SK-N-SH (cell line): ENCODE data around the gene HSPBP1. TPM values are rescaled to one million over a fixed set of nuclear protein-coding genes. Genes with fewer than 3 reads are reported as not detected.
A peak's percentile ranks its signal among the peaks of the same experiment; 100 is the strongest.

Source experiments
- CTCF ChIA-PET: fragments of 300-600, 350-600 bp; formaldehyde crosslinking; extraction: SDS; loops from one replicate; lab custom pipeline; 2021; lab: Yijun Ruan, JAX
- POLR2A ChIA-PET: fragments of 350-600 bp; sonication (Branson Sonifier 250); formaldehyde crosslinking; extraction: SDS; loops from one replicate; lab custom pipeline; 2020; ENCODE audit warnings: antibody characterized with exemption, inconsistent platforms; lab: Yijun Ruan, JAX
- DNase-seq: peaks from one replicate; pipeline ENCODE4 v3.0.0; 2012
- H2AFZ ChIP-seq: fragments of 200-600 bp; sonication (generic); 2 replicates; pipeline ENCODE4 v1.8.1; 2016; ENCODE audit warnings: antibody characterized with exemption, mild to moderate bottlenecking, low read depth
- H3F3A ChIP-seq: fragments of 200-600 bp; sonication (generic); replicated peaks from 2 replicates; pipeline ENCODE3; 2016; ENCODE audit warnings: antibody characterized with exemption, mild to moderate bottlenecking; ENCODE audit not compliant: insufficient read depth
- H3K27ac ChIP-seq, 2 experiments: fragments of 200-500 bp in 1 of 2; fragments of 200-600 bp in 1 of 2; sonication (Bioruptor generic) in 1 of 2; sonication (generic), shearing (Covaris generic) in 1 of 2; 2 replicates each; pipeline versions ENCODE4 v1.5.1 to v1.6.1; 2014 to 2016; ENCODE audit warnings: low read depth in 2 of 2, inconsistent platforms in 1 of 2, low read length in 1 of 2, mild to moderate bottlenecking in 1 of 2, mixed read lengths in 1 of 2
- H3K27me3 ChIP-seq: fragments of 200-600 bp; sonication (generic), shearing (Covaris generic); 2 replicates; pipeline ENCODE4 v1.6.1; 2016; ENCODE audit warnings: mixed run types; ENCODE audit not compliant: insufficient read depth
- H3K36me3 ChIP-seq, 2 experiments: fragments of 200-500 bp in 1 of 2; fragments of 200-600 bp in 1 of 2; sonication (Bioruptor generic) in 1 of 2; sonication (generic) in 1 of 2; replicated peaks in 1 of 2; 2 replicates each; pipeline versions ENCODE3 to v1.5.1; 2014 to 2016; ENCODE audit warnings: low read length in 1 of 2, mild to moderate bottlenecking in 1 of 2; ENCODE audit not compliant: insufficient read depth in 2 of 2, control insufficient read depth in 1 of 2
- H3K4me1 ChIP-seq, 2 experiments: fragments of 200-500 bp in 1 of 2; fragments of 200-600 bp in 1 of 2; sonication (Bioruptor generic) in 1 of 2; sonication (generic), shearing (Covaris generic) in 1 of 2; 2 replicates each; pipeline versions ENCODE4 v1.5.1 to v1.6.1; 2014 to 2016; ENCODE audit warnings: low read depth in 1 of 2, low read length in 1 of 2, mixed run types in 1 of 2; ENCODE audit not compliant: insufficient read depth in 2 of 2, control insufficient read depth in 1 of 2
- H3K4me2 ChIP-seq: fragments of 200-600 bp; sonication (generic), shearing (Covaris generic); 2 replicates; pipeline ENCODE4 v1.6.1; 2017; ENCODE audit warnings: mixed run types
- H3K4me3 ChIP-seq, 2 experiments: fragments of 200-500 bp in 1 of 2; fragments of 200-600 bp in 1 of 2; sonication (Bioruptor generic) in 1 of 2; sonication (generic), shearing (Covaris generic) in 1 of 2; 2 replicates each; pipeline versions ENCODE4 v1.5.1 to v1.8.1; 2014 to 2016; ENCODE audit warnings: low read depth in 2 of 2, inconsistent platforms in 1 of 2, low read length in 1 of 2, mild to moderate bottlenecking in 1 of 2, mixed read lengths in 1 of 2, moderate library complexity in 1 of 2
- H3K79me2 ChIP-seq: fragments of 200-600 bp; sonication (generic); 2 replicates; pipeline ENCODE4 v1.8.1; 2017; ENCODE audit warnings: mild to moderate bottlenecking; ENCODE audit not compliant: insufficient read depth
- H3K9ac ChIP-seq: fragments of 200-600 bp; sonication (generic); 2 replicates; pipeline ENCODE4 v1.6.1; 2017; ENCODE audit warnings: mixed run types
- H3K9me2 ChIP-seq: fragments of 200-600 bp; sonication (generic); 2 replicates; pipeline ENCODE4 v1.6.1; 2017; ENCODE audit warnings: mixed run types
- H3K9me3 ChIP-seq: fragments of 200-600 bp; sonication (generic); 2 replicates; pipeline ENCODE4 v1.6.1; 2017; ENCODE audit warnings: mixed run types, mild to moderate bottlenecking, moderate library complexity
- H4K20me1 ChIP-seq: fragments of 200-600 bp; sonication (generic); 2 replicates; pipeline ENCODE4 v1.6.1; 2017; ENCODE audit warnings: mild to moderate bottlenecking, mixed run types; ENCODE audit not compliant: insufficient read depth
- CHD2 ChIP-seq: fragments of 150-350 bp; IDR thresholded peaks from 2 replicates; pipeline ENCODE4 v1.6.1; 2018; ENCODE audit warnings: low read length; ENCODE audit not compliant: partially characterized antibody
- EP300 ChIP-seq, 2 experiments: IDR thresholded peaks; 2 replicates each; pipeline versions ENCODE4 v1.4.0 to v1.6.1; 2012; ENCODE audit warnings: borderline replicate concordance in 1 of 2, low read depth in 1 of 2, low read length in 1 of 2
- FOXJ3 ChIP-seq: sonication (generic); formaldehyde crosslinking; IDR thresholded peaks from 2 replicates; pipeline ENCODE4 v1.5.1; 2020; ENCODE audit warnings: mild to moderate bottlenecking, missing genetic modification reagents
- FOXM1 ChIP-seq: IDR thresholded peaks from 2 replicates; pipeline ENCODE4 v1.4.0; 2012; ENCODE audit warnings: low read depth, mild to moderate bottlenecking
- GATA2 ChIP-seq: sonication (generic); formaldehyde crosslinking; IDR thresholded peaks from 2 replicates; pipeline ENCODE4 v1.5.0; 2020; ENCODE audit warnings: mild to moderate bottlenecking, missing genetic modification reagents
- MEF2A ChIP-seq: IDR thresholded peaks from 2 replicates; pipeline ENCODE4 v1.4.0; 2012; ENCODE audit warnings: low read depth, borderline replicate concordance
- MXI1 ChIP-seq: IDR thresholded peaks from 2 replicates; pipeline ENCODE4 v1.6.1; 2012; ENCODE audit warnings: mild to moderate bottlenecking, low read depth, low read length, improper control_type of control experiment
- NRF1 ChIP-seq: IDR thresholded peaks from 2 replicates; pipeline ENCODE4 v1.6.1; 2012; ENCODE audit warnings: low read depth, mild to moderate bottlenecking, low read length
- POLR2AphosphoS5 ChIP-seq: IDR thresholded peaks from 2 replicates; pipeline ENCODE4 v1.6.1; 2012; ENCODE audit warnings: low read depth, low read length
- RFX5 ChIP-seq: IDR thresholded peaks from 2 replicates; pipeline ENCODE4 v1.6.1; 2012; ENCODE audit warnings: mild to moderate bottlenecking, improper control_type of control experiment, low read length
- RXRA ChIP-seq: IDR thresholded peaks from 2 replicates; pipeline ENCODE4 v1.4.0; 2012; ENCODE audit warnings: low read depth, mild to moderate bottlenecking, borderline replicate concordance
- SMC3 ChIP-seq: IDR thresholded peaks from 2 replicates; pipeline ENCODE4 v1.6.1; 2012; ENCODE audit warnings: low read depth, low read length, improper control_type of control experiment
- TCF12 ChIP-seq: IDR thresholded peaks from 2 replicates; pipeline ENCODE4 v1.4.0; 2012
- YY1 ChIP-seq: IDR thresholded peaks from 2 replicates; pipeline ENCODE4 v1.4.0; 2012; ENCODE audit warnings: low read depth, mild to moderate bottlenecking
- WGBS: methylation state at CpG from one replicate; pipeline ENCODE4 v1.1.6; 2017; ENCODE audit warnings: low lambda C conversion rate; 5-methylcytosine and 5-hydroxymethylcytosine counted together
- polyA plus RNA-seq, 3 experiments: library from polyadenylated mRNA; depleted of rRNA; stranded (reverse); fragments of >200 nt; gene quantifications; 2 replicates each; pipeline ENCODE4 v1.2.3, GENCODE V29; 2012
- TF ChIP-seq, protein P1 (sequence below): fragments of 200-600 bp; sonication (generic); IDR thresholded peaks from 2 replicates; pipeline ENCODE4 v1.6.1; 2017; ENCODE audit warnings: antibody characterized with exemption, mild to moderate bottlenecking, moderate library complexity
- TF ChIP-seq, protein P2 (sequence below): fragments of 150-350 bp; IDR thresholded peaks from 2 replicates; pipeline ENCODE4 v1.6.1; 2016; ENCODE audit warnings: mild to moderate bottlenecking, low read depth, low read length

HSPBP1 gene
- polyA plus RNA-seq, 1 of the 3 experiments (the other 2 are of a cell fraction), result 55.4 TPM

DNA sequence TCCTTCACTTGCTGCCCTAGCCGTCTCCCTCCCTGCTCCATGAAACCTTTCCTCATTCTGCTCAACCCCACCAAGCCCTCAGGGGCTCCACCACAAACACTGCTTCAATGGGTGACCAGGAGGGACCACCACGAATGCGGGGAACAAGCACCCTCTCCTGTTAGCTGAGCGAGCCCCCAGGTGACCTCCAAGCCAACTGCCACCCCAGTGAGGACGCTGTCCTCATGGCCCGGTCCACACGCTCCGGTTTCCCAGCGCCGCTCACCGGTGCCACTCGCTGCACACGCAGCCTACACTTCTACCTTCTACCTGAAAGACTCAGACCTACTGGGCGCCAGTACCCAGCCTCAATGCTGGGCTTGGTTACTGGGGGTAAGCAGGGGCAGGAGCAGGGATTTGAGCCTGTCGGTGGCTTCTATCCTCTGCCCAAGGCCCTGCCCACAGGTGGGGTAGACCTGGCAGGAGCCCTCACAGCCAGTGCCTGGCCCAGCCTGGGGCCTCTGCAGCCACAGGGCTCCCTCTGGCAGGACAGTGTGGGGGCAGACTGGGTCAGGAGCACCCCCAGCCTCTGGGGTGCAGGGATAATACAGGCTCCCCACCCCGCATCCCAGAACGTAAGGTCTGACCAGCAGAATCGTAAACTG lies 50.6 kb downstream of the HSPBP1 start:
- Histone ChIP-seq H3K4me3 (no peak overlapping the region), H3K27ac (peak overlapping the region in 1 of 2 experiments; percentile 78; a peak in 2 of 4 replicates), H3K4me2 (no peak overlapping the region), H3K36me3 (peaks cover 7 to 61% of the 10 kb centered on the region in 2 experiments), H4K20me1 (peaks cover 16% of the 10 kb centered on the region; the same call in 1 of the 2 replicates), H3F3A (no peaks in the 10 kb centered on the region), H3K27me3 (no peaks in the 10 kb centered on the region), H3K4me1 (peaks cover 0 to 38% of the 10 kb centered on the region in 2 experiments; a peak in 1 of 4 replicates), H2AFZ (no peak overlapping the region), H3K9me3 (no peaks in the 10 kb centered on the region), H3K9me2 (no peaks in the 10 kb centered on the region), H3K9ac (no peak overlapping the region), H3K79me2 (no peaks in the 10 kb centered on the region)
- 97% methylated on average over 18 of the region's 18 CpGs for WGBS
- CTCF ChIA-PET, result interaction anchor here (1.0 kb wide), 1 partner anchor 88 kb away, joined by 3 read pairs; no protein-coding TSS in a partner anchor
- TF ChIP-seq MXI1 (no peak), FOXJ3 (CRISPR knock-in tag) (no peak), GATA2 (CRISPR knock-in tag) (no peak), SMC3 (no peak), MEF2A (no peak), NRF1 (no peak), RFX5 (no peak)
- TF ChIP-seq, protein P1, sequence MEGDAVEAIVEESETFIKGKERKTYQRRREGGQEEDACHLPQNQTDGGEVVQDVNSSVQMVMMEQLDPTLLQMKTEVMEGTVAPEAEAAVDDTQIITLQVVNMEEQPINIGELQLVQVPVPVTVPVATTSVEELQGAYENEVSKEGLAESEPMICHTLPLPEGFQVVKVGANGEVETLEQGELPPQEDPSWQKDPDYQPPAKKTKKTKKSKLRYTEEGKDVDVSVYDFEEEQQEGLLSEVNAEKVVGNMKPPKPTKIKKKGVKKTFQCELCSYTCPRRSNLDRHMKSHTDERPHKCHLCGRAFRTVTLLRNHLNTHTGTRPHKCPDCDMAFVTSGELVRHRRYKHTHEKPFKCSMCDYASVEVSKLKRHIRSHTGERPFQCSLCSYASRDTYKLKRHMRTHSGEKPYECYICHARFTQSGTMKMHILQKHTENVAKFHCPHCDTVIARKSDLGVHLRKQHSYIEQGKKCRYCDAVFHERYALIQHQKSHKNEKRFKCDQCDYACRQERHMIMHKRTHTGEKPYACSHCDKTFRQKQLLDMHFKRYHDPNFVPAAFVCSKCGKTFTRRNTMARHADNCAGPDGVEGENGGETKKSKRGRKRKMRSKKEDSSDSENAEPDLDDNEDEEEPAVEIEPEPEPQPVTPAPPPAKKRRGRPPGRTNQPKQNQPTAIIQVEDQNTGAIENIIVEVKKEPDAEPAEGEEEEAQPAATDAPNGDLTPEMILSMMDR, result no peak
- POLR2A ChIA-PET, result no interaction called here
- no peak for DNase-seq

DNA sequence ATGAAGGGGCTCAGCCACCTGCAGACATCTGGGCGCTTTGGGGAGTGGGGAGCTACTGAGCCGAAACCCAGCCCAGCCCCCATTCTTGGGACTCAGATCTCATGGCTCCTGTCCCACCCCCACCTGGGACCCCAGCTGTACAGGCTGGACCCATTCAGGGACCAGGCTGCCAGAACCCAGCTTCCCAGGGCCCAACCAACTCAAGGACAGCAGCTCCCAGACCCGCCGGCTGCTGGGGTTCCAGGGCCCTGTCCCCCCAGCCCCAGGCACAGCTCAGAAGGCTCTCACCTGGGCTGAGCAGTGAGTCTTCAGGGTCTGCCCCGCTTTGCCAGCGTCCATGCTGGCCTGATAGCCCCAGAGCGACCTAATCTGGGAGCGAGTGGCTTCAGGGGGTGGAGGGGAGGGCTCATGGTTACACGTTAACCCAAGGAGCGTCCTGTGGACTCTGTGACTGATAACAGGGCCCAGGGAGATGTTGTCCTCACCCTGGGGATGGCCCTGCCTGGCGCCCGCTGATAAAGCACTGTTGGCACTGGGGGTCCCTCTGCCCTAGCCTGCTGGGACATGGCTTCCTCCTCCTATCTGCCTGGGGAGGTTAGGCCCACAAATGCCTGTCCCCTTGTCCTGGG lies 51.4 kb downstream of the HSPBP1 start, which contains the start of gene TMEM86B:
TSS of gene TMEM86B (minus strand) at position 361 of the 629 bp plus-strand sequence. CDS start at position 339, 22 bp downstream.
- Histone ChIP-seq H3F3A (no peaks in the 10 kb centered on the region), H3K36me3 (peaks cover 3 to 63% of the 10 kb centered on the region in 2 experiments), H3K4me1 (peaks cover 0 to 38% of the 10 kb centered on the region in 2 experiments; a peak in 1 of 4 replicates), H4K20me1 (peaks cover 16% of the 10 kb centered on the region; the same call in 1 of the 2 replicates), H2AFZ (no peak within 1 kb of the TSS), H3K9ac (no peak within 1 kb of the TSS), H3K4me2 (no peak within 1 kb of the TSS), H3K9me2 (no peaks in the 10 kb centered on the region), H3K4me3 (no peak within 1 kb of the TSS; a peak in 1 of 4 replicates), H3K79me2 (no peaks in the 10 kb centered on the region), H3K9me3 (no peaks in the 10 kb centered on the region), H3K27ac (peak within 1 kb of the TSS in 1 of 2 experiments; percentile 78; a peak in 2 of 4 replicates), H3K27me3 (no peaks in the 10 kb centered on the region)
- POLR2A ChIA-PET, result interaction anchor here (1.0 to 1.8 kb wide), 10 partner anchors 13 to 248 kb away, joined by 3 to 17 read pairs (median 8); partner anchors contain the start of genes PPP6R1, SYT5, UBE2S and ZNF628
- TF ChIP-seq TCF12 (no peak), YY1 (no peak), RXRA (no peak), POLR2AphosphoS5 (no peak), EP300 (IDR thresholded peaks at IDR 0.05; ENCODE audit: borderline replicate concordance in 1 of 2, low read depth in 1 of 2, low read length in 1 of 2) (no peak), SMC3 (no peak), MXI1 (no peak), FOXM1 (no peak), FOXJ3 (CRISPR knock-in tag) (no peak), CHD2 (no peak)
- TF ChIP-seq, protein P1, result no peak
- TF ChIP-seq, protein P2, sequence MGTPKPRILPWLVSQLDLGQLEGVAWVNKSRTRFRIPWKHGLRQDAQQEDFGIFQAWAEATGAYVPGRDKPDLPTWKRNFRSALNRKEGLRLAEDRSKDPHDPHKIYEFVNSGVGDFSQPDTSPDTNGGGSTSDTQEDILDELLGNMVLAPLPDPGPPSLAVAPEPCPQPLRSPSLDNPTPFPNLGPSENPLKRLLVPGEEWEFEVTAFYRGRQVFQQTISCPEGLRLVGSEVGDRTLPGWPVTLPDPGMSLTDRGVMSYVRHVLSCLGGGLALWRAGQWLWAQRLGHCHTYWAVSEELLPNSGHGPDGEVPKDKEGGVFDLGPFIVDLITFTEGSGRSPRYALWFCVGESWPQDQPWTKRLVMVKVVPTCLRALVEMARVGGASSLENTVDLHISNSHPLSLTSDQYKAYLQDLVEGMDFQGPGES, result no peak
- 90% methylated on average over 2 of the region's 12 CpGs for WGBS
- DNase-seq, result peak; percentile 72
- CTCF ChIA-PET, result interaction anchor here (0.7 to 2.1 kb wide), 9 partner anchors 11 to 378 kb away, joined by 3 to 7 read pairs (median 3); partner anchors contain the start of gene PPP6R1
